Urinary bladder (tissue), 4 donors: ENCODE measurements around the gene PLEK. TPM values are rescaled to one million over a fixed set of nuclear protein-coding genes. Genes with fewer than 3 reads are reported as not detected.
"Not testable (repeated sequence)": the region's sequence is repeated elsewhere in the genome, so short reads cannot be mapped to it uniquely, and the experiment has no call there.

Experiments
- DNase-seq: peaks from one replicate; pipeline ENCODE4 v3.0.0-alpha.2; 2015; ENCODE audit errors: extremely low spot score
- H3K27ac ChIP-seq: one replicate; pipeline ENCODE4 v1.5.1; 2013; ENCODE audit warnings: low read depth, mild to moderate bottlenecking, moderate library complexity
- H3K36me3 ChIP-seq: one replicate; pipeline ENCODE4 v1.6.1; 2013; ENCODE audit warnings: mild to moderate bottlenecking, moderate library complexity; ENCODE audit not compliant: insufficient read depth
- H3K4me1 ChIP-seq: one replicate; pipeline ENCODE4 v1.6.1; 2013; ENCODE audit warnings: mild to moderate bottlenecking, moderate library complexity; ENCODE audit not compliant: insufficient read depth
- H3K4me3 ChIP-seq: one replicate; pipeline ENCODE4 v1.5.1; 2013; ENCODE audit warnings: low read depth, low read length
- WGBS: extraction: QIAGEN DNeasy Blood & Tissue Kit; methylation state at CpG from one replicate; pipeline ENCODE4 v1.1.7; 2013; 5-methylcytosine and 5-hydroxymethylcytosine counted together
- polyA plus RNA-seq: library from polyadenylated mRNA; stranded (reverse); fragments of 200-250 nt; gene quantifications from one replicate; pipeline ENCODE4 v1.2.3, GENCODE V29; 2013
- total RNA-seq: library from RNA; depleted of rRNA; stranded (reverse); fragments of >200 nt; gene quantifications from one replicate; pipeline ENCODE4 v1.2.3, GENCODE V29; 2014
- donor health status: healthy with polysubstance abuse.
- donor health status: healthy.

PLEK gene
- total and polyA plus RNA-seq, 2 donors: 4.7 to 12.4 TPM

DNA sequence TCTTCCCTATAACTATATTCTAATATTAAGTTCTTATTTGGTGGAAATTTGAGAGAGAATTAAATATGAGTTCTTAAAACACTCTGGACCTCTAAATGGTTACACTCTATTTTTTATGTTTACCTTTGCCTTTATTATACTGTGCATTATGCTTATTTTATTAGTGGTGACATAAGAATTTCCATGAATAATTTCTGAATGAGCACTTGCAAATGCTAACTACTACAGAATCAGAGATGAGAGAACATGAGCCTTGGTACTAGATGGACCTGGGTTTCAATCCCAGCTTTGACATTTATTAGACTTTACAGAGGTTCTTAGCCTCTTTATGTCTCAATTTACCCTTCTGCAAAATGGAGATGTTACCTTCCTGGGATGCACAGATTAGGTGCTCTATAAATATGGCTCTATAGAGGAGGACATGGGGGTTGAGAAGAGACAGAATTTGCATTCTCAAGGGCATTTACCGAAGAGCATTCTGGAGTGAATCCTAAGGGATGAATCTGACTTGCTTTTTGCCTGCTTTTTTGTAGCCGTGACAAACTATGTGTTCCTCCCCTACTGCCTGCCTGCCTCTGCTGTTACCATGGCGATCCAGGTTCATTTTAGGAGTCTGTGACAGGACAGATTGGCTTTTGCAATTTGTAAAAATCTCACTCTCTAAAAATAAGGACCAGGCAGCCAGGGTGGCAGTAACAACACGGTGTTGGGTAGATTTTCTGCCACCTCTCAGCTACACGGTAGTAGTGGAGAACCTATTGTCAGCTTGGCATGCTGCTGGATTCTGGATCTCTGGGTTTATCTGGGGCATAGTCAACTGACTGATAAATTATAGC, 24.6 kb upstream of the PLEK start:
- Histone ChIP-seq H3K4me3 (no peak overlapping the region), H3K27ac (no peak overlapping the region), H3K36me3 (no peaks in the 10 kb centered on the region), H3K4me1 (no peaks in the 10 kb centered on the region)
- WGBS: 63% methylated on average over 5 of the region's 5 CpGs
- no peak for DNase-seq

DNA sequence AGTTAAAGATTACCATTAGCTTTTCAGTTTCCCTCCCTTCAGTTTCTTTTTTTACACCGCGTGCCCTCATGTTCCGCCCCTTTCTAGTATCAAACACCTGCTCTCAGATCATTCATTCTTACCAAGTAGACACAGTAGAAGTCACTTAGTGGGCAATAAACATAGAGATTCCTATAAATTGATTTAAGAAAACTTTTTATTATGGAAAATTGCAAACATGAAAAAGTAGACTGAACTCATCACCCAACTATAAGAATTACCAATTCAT, 24.1 kb upstream of the PLEK start:
- 94% methylated on average over 3 of the region's 3 CpGs for WGBS
- Histone ChIP-seq H3K4me3 (no peak overlapping the region), H3K4me1 (no peaks in the 10 kb centered on the region), H3K27ac (no peak overlapping the region), H3K36me3 (no peaks in the 10 kb centered on the region)
- no peak for DNase-seq

DNA sequence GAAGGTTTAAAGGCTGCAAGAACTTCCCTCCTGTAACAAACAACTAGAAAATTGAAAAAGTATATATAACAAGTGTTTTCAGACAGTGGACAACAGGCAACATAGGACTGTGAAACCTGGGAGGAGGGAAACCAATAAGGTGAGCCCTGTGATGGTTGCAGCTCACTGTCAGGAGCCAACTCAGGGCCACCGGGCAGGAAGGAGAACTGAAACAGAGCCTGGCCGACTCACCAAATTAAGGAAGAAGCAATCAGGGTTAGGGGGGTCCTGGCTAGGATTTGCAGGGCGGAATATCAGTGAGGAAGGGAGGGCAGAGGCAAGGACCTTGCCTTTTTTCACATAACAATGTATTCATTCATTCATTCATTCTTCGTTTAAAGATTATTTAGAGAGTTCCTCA, 23.5 kb upstream of the PLEK start:
- 76% methylated on average over 4 of the region's 4 CpGs for WGBS
- no peak for DNase-seq
- no peak overlapping the region for H3K27ac ChIP-seq
- no peak overlapping the region for H3K4me3 ChIP-seq
- H3K4me1 ChIP-seq: no peaks in the 10 kb centered on the region
- H3K36me3 ChIP-seq: no peaks in the 10 kb centered on the region

DNA sequence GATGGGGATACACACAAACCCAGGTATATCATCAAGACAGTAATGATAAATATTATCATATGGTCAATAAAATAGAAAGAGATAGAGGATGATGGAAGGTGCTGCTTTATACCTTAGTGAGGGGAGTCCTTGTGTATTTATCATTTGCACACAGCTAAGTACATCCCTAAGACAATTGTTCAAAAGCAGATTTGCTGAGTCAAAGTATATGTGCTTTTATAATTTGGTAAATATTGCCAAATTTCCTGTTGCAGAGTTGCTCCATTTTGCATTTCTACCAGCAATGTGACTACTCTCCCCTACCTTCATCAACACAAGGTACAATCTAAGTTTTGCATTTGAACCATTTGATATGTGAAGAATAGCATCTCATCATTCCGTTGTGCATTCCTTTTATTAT, 22.6 kb upstream of the PLEK start:
- DNase-seq: no peak
- 91% methylated on average over 1 of the region's 1 CpG for WGBS
- no peaks in the 10 kb centered on the region for H3K36me3 ChIP-seq
- H3K4me1 ChIP-seq: no peaks in the 10 kb centered on the region
- no peak overlapping the region for H3K27ac ChIP-seq
- no peak overlapping the region for H3K4me3 ChIP-seq

DNA sequence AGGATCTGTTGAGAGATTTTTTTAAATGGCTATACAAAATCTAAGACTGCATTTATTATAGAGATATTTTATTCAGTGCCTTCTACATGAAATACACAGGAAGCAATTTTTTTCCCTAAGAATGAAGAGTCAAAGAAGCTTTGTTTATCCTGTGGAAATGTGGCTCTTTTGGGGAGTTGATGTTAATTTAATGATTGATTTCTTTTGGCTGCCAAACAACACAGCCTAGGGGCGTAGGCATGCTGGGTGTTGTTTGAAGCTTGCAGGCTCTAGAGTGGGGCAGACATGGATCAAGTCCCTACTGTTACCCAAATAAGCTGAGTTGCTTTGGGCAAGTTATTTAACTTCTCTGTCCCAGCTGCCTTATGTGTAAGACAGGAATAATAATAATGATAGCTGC, 21.1 kb upstream of the PLEK start:
- H3K4me3 ChIP-seq: no peak overlapping the region
- no peaks in the 10 kb centered on the region for H3K4me1 ChIP-seq
- no peaks in the 10 kb centered on the region for H3K36me3 ChIP-seq
- 72% methylated on average over 1 of the region's 1 CpG for WGBS
- no peak overlapping the region for H3K27ac ChIP-seq
- DNase-seq: no peak

DNA sequence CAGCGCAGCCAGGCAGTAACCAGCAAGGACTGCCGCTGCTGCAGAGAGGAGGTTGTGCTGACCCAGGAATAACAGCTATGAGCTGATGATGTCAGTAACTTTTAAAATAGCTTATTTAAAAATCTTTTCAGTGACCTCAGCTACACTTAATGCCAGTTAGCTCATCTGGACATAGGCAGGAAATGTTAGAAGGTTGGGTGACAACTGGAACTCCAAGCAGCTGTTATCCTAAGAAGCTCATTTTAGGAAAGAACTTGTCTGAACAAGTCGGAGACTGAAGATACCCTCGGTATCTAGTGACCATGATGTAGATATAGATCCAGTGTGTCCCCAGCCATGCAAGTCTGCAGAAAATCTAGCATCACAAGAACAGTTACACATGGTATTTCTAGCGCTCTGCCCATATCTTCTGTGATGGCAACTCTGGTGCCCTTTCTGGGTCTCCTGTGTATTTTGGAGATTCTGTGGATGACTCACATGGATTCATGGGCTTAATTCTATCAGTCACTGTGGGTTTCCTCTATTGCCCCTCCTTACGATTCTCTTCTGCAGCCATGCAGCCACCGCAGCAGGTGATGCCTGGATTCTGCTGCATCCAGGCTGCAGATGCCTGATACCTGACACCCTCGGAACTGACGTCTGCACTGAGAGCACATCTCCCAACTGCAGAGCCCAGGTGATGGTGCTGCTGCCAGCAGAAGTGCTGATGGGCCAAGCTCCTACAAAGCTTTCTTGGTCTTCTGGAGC, 19.8 kb upstream of the PLEK start:
- Histone ChIP-seq H3K36me3 (no peaks in the 10 kb centered on the region), H3K4me3 (no peak overlapping the region), H3K27ac (no peak overlapping the region), H3K4me1 (no peaks in the 10 kb centered on the region)
- DNase-seq: no peak
- 79% methylated on average over 9 of the region's 9 CpGs for WGBS

DNA sequence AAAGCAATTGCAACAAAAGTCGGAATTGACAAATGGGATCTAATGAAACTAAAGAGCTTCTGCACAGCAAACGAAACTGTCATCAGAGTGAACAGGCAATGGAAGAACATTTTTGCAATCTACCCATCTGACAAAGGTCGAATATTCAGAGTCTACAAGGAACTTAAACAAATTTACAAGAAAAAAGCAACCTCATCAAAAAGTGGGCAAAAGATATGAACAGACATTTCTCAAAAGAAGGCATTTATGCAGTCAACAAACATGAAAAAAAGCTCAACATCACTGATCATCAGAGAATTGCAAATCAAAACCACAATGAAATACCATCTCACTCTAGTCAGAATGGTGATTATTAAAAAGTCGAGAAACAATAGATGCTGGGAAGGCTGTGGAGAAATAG, 16.0 kb upstream of the PLEK start:
- 89% methylated on average over 4 of the region's 4 CpGs for WGBS
- H3K4me1 ChIP-seq, DNase-seq, H3K4me3 ChIP-seq, H3K36me3 ChIP-seq, H3K27ac ChIP-seq: not testable (repeated sequence)

DNA sequence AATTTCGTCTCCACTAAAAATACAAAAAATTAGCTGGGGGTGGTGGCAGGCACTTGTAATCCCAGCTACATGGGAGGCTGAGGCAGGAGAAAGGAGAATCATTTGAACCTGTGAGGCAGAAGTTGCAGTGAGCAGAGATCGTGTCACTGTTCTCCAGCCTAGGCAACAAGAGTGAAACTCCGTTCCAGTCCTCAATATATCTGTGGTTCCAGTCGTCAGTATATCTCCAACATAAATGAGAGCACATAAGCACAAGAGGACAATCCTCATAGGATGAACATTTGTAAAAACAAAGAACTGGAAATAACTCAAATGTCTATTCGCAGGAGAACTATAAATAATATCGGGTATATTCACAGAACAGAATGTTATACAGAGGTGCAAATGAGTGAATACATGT, 13.1 kb upstream of the PLEK start:
- Histone ChIP-seq H3K36me3 (no peaks in the 10 kb centered on the region), H3K4me1 (no peaks in the 10 kb centered on the region), H3K27ac (no peak overlapping the region), H3K4me3 (no peak overlapping the region)
- WGBS: 72% methylated on average over 6 of the region's 6 CpGs
- DNase-seq: no peak

DNA sequence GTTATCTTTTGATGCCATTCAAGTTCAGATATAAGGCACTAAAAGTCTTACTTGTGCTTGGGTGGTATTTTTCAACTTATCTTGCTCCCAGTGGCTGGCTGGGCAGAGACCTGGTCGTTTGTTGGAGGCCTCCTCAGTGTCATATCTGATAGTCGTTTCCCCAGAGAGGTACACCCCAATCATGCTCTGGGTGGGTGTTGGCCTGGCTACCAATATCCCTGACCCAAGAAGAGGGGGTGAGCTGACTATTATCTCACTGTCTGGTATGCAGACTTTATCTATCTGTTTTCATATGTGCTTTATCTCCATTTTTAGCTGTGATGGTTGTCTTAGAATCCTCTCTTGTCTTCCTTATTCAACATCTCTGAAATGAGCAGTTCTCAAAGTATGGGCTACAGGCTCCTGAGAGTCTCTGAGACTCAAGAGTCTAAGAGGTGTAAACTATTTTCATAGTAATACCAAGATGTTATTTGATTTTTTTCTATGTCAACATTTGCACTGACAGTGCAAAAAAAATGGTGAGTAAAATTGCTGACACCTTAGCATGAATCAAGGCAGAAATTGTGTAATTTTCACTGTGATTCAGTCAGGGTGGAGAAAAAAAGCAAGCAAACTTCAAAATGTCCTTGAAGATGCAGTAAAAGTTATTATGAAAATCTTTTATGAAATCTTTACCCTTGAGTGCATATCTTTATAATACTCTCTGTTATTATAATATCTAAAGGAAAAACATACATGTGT, 12.3 kb upstream of the PLEK start:
- Histone ChIP-seq H3K36me3 (no peaks in the 10 kb centered on the region), H3K27ac (no peak overlapping the region), H3K4me3 (no peak overlapping the region), H3K4me1 (no peaks in the 10 kb centered on the region)
- DNase-seq: no peak
- WGBS: 10% methylated on average over 2 of the region's 2 CpGs

DNA sequence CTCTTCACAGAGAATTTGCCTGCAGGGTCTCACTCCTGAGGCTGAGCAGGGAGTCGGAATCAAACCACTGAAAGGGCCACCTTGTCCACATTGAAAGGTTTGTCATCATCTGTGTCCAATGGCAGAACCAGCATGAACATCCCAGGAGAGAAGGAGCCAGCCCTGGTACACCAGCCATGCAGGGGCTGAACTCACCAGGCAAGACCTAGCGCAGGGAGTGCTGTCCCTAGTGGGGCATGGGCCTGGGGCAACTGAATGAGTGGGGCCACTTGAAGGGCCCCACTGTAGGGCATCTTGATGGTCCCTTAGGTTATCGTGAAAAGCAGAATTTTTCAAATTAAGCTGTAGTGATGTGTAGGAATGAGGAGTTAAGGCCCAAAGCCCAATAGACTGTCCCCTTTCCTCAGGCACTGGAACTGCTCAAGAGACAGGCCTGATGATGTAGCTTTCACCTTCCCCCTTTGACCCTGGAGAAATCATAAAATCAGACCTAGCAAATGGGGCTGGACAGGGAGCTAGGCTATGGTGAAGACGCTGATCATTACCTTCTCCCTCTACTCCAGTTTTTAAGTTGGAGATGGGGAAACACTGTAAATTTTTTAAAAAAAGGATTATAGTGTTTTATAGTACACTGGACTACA, 8.4 kb upstream of the PLEK start:
- Histone ChIP-seq H3K4me3 (no peak overlapping the region), H3K4me1 (no peaks in the 10 kb centered on the region), H3K36me3 (no peaks in the 10 kb centered on the region), H3K27ac (no peak overlapping the region)
- no peak for DNase-seq
- 95% methylated on average over 4 of the region's 4 CpGs for WGBS

DNA sequence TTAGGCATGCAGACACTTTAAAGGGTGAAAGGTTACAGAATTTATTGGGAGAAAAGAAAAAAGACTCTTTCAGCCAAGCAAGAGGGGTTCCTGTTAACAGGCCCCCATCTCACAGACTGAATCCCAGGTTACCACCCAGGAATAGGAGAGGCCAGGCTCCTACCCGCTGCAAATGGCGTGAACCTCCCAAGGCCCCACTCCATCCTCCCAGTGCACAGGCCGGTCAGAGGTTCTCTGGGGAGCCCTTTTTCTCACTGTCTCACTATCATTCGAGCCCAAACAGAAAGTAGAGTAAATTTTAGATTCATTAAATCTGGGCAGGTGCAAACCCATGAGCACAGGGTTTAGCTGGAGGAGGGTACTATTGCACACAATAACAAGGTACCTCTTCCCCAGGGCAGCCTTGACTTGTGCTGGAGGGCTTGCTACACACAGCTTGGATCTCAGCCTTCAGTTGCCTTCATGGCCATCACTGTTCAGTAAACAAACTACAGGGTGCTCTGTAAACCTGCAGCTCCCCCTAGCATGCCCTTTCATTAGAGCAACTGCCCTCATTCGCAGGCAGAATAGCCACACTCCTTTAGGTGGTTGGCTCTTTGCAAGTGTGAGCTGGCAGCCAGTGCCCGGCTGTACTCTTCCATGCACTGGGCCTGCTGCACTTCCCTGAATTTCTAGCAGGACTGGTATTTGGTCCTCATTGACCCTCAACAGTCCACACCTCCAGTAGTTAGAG, 7.3 kb upstream of the PLEK start:
- WGBS: 82% methylated on average over 6 of the region's 6 CpGs
- no peak for DNase-seq
- H3K4me1 ChIP-seq: no peaks in the 10 kb centered on the region
- no peaks in the 10 kb centered on the region for H3K36me3 ChIP-seq
- no peak overlapping the region for H3K27ac ChIP-seq
- no peak overlapping the region for H3K4me3 ChIP-seq

DNA sequence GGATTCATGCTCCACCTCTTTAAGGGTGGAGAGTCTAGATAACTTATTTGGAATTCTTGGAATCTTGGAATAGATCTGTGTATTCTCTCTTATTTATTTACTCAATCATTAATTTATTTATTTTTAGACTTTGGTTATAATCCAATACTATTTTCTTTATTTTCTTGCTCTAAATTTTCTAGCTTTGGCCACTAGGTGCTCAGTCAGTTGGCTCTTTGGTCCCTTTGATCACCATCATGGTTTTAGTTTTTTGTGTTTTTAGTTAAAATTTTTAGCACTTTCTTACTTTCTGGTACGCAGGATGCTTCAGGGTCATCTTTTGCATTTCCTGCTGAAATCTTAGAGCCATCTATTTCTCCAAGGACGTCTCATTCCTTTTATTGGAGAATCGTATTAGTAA, 5.2 kb upstream of the PLEK start:
- Histone ChIP-seq H3K36me3 (no peaks in the 10 kb centered on the region), H3K4me1 (no peaks in the 10 kb centered on the region), H3K4me3 (no peak overlapping the region), H3K27ac (no peak overlapping the region)
- 80% methylated on average over 3 of the region's 3 CpGs for WGBS
- DNase-seq: no peak

DNA sequence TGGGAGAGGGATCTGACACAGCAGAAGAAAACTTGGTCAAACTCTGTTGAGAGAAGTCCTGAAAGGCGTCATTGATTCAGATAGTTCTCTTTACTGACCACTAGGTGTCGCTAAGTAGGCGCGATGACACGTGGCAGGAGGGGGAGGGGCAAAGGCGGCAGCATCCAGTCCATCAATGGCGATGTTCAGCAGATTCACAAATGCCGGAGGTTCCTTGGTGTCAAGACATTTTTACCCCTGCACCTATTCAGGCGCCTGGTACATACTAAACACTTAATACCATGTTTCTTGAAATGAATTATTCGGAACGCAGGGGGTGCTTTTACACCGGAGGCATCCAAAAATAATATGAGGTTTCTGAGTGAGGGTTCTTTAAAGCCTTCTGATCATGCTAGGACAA, 3.0 kb upstream of the PLEK start:
- Histone ChIP-seq H3K36me3 (no peaks in the 10 kb centered on the region), H3K4me3 (no peak overlapping the region), H3K4me1 (no peaks in the 10 kb centered on the region), H3K27ac (no peak overlapping the region)
- DNase-seq: no peak
- WGBS: 39% methylated on average over 12 of the region's 12 CpGs
